ENCODE data around the gene UBTF.

DNA sequence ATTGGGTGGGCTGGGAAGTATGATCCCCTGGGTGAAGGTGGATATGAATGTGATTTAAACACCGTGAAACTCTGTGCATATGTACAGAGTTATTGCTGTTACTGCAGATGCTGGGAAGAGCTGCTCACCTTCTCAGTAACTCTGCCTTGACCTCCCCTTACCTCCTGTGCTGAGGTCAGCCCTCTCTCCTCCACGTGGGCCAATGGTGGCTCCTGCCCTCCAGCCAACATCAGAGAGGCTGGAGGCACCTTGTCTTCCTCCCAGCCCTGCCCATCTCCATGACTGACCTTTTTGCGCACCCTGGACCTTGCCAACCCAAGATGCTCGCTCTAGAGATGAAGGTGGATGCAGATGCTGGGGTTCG is 49.4 kb downstream of the UBTF start:
- TF ChIP-seq, protein P1, sequence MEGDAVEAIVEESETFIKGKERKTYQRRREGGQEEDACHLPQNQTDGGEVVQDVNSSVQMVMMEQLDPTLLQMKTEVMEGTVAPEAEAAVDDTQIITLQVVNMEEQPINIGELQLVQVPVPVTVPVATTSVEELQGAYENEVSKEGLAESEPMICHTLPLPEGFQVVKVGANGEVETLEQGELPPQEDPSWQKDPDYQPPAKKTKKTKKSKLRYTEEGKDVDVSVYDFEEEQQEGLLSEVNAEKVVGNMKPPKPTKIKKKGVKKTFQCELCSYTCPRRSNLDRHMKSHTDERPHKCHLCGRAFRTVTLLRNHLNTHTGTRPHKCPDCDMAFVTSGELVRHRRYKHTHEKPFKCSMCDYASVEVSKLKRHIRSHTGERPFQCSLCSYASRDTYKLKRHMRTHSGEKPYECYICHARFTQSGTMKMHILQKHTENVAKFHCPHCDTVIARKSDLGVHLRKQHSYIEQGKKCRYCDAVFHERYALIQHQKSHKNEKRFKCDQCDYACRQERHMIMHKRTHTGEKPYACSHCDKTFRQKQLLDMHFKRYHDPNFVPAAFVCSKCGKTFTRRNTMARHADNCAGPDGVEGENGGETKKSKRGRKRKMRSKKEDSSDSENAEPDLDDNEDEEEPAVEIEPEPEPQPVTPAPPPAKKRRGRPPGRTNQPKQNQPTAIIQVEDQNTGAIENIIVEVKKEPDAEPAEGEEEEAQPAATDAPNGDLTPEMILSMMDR (IDR thresholded peaks at IDR 0.05; ENCODE audit: low read depth, low read length) = no peak
- TF ChIP-seq EZH2phosphoT487 (IDR thresholded peaks at IDR 0.05; ENCODE audit: low read depth) = no peak

Measured in OCI-LY3 (cell line).